Smooth muscle cell (in vitro differentiated cells): ENCODE data around the gene PER3. TPM values are rescaled to one million over a fixed set of nuclear protein-coding genes. Genes with fewer than 3 reads are reported as not detected.

Source experiments
- DNase-seq: peaks from one replicate; lab custom pipeline; 2025; ENCODE audit not compliant: unreplicated experiment; lab: John Stamatoyannopoulos, UW
- H2AFZ ChIP-seq: fragments of 200-600 bp; sonication (generic); 2 replicates; pipeline ENCODE4 v1.6.0; 2016; ENCODE audit warnings: antibody characterized with exemption, low read depth, mild to moderate bottlenecking
- H3F3A ChIP-seq: fragments of 200-600 bp; sonication (generic); 2 replicates; pipeline ENCODE4 v1.6.0; 2017; ENCODE audit warnings: antibody characterized with exemption, low read depth
- H3K27ac ChIP-seq: fragments of 200-600 bp; sonication (generic); 2 replicates; pipeline ENCODE4 v1.5.1; 2016; ENCODE audit warnings: low read depth, mild to moderate bottlenecking
- H3K27me3 ChIP-seq: fragments of 200-600 bp; sonication (generic); 2 replicates; pipeline ENCODE4 v1.6.1; 2016; ENCODE audit warnings: low read depth, mild to moderate bottlenecking
- H3K36me3 ChIP-seq: fragments of 200-600 bp; sonication (generic); 2 replicates; pipeline ENCODE4 v1.5.1; 2016; ENCODE audit warnings: low read depth
- H3K4me1 ChIP-seq: fragments of 200-600 bp; sonication (generic); 2 replicates; pipeline ENCODE4 v1.5.1; 2016; ENCODE audit warnings: low read depth
- H3K4me2 ChIP-seq: fragments of 200-600 bp; sonication (generic); 2 replicates; pipeline ENCODE4 v1.6.0; 2016; ENCODE audit warnings: mild to moderate bottlenecking
- H3K4me3 ChIP-seq: fragments of 200-600 bp; sonication (generic); 2 replicates; pipeline ENCODE4 v1.5.1; 2016; ENCODE audit warnings: mild to moderate bottlenecking
- H3K79me2 ChIP-seq: fragments of 200-600 bp; sonication (generic); 2 replicates; pipeline ENCODE4 v1.6.0; 2016; ENCODE audit warnings: low read depth, mild to moderate bottlenecking
- H3K9ac ChIP-seq: fragments of 200-600 bp; sonication (generic); 2 replicates; pipeline ENCODE4 v1.6.0; 2016; ENCODE audit warnings: low read depth
- H3K9me3 ChIP-seq: fragments of 200-600 bp; sonication (generic); replicated peaks from 2 replicates; pipeline ENCODE4 v1.5.1; 2016; ENCODE audit warnings: low read depth
- H4K20me1 ChIP-seq: fragments of 200-600 bp; sonication (generic); 2 replicates; pipeline ENCODE4 v1.6.0; 2016; ENCODE audit warnings: low read depth
- CTCF ChIP-seq: fragments of 200-600 bp; sonication (generic); IDR thresholded peaks from 2 replicates; pipeline ENCODE4 v1.5.1; 2017; ENCODE audit warnings: borderline replicate concordance, mild to moderate bottlenecking, antibody characterized with exemption; ENCODE audit not compliant: insufficient read depth, poor library complexity, severe bottlenecking
- WGBS: methylation state at CpG from one replicate; pipeline ENCODE4 v1.1.7; 2016; ENCODE audit warnings: low lambda C conversion rate; 5-methylcytosine and 5-hydroxymethylcytosine counted together
- polyA plus RNA-seq: library from polyadenylated mRNA; unstranded; fragments of >200 nt; fragmentation: Nextera tagmentation; extraction: Ambion mirVana; gene quantifications from 2 replicates; pipeline ENCODE4 v1.2.1, GENCODE V29; 2016
- total RNA-seq: library from RNA; depleted of rRNA; stranded (reverse); fragments of >200 nt; gene quantifications from 2 replicates; pipeline ENCODE4 v1.2.3, GENCODE V29; 2014

Gene PER3
- total and polyA plus RNA-seq, 2 experiments from 2014 or later: 5.9 to 13.2 TPM

- Histone ChIP-seq H3K27ac (no peak overlapping the region), H4K20me1 (no peaks in the 10 kb centered on the region), H3K27me3 (no peaks in the 10 kb centered on the region), H3K9me3 (no peaks in the 10 kb centered on the region), H3K4me3 (no peak overlapping the region), H3K9ac (no peak overlapping the region), H3K4me2 (no peak overlapping the region), H3K36me3 (no peaks in the 10 kb centered on the region), H3K79me2 (no peaks in the 10 kb centered on the region), H3F3A (no peaks in the 10 kb centered on the region), H2AFZ (no peak overlapping the region), H3K4me1 (no peaks in the 10 kb centered on the region)
- DNase-seq: no peak
- no peak for TF ChIP-seq CTCF
- WGBS: 93% methylated on average over 6 of the region's 6 CpGs
These were observed 23.8 kb upstream of the PER3 start for GRCh38 chr1:7760245-7760644.

- H3K4me3 ChIP-seq: no peak overlapping the region
- no peaks in the 10 kb centered on the region for H4K20me1 ChIP-seq
- no peaks in the 10 kb centered on the region for H3K27me3 ChIP-seq
- H3K36me3 ChIP-seq: no peaks in the 10 kb centered on the region
- no peak overlapping the region for H3K27ac ChIP-seq
- no peak for DNase-seq
- no peak overlapping the region for H2AFZ ChIP-seq
- H3K4me2 ChIP-seq: no peak overlapping the region
- WGBS: 82% methylated on average over 3 of the region's 3 CpGs
- H3K9me3 ChIP-seq: no peaks in the 10 kb centered on the region
- no peaks in the 10 kb centered on the region for H3K79me2 ChIP-seq
- H3F3A ChIP-seq: no peaks in the 10 kb centered on the region
- peaks cover 1% of the 10 kb centered on the region for H3K4me1 ChIP-seq
- TF ChIP-seq CTCF: no peak
- no peak overlapping the region for H3K9ac ChIP-seq
These were observed 23.0 kb upstream of the PER3 start for GRCh38 chr1:7761103-7761502.

GRCh38 chr1:7767176-7767575 is 16.9 kb upstream of the PER3 start:
- Histone ChIP-seq H2AFZ (no peak overlapping the region), H3K79me2 (peaks cover 7% of the 10 kb centered on the region), H3K9me3 (no peaks in the 10 kb centered on the region), H3K4me1 (peaks cover 15% of the 10 kb centered on the region), H3K4me2 (no peak overlapping the region), H3K36me3 (no peaks in the 10 kb centered on the region), H3K4me3 (no peak overlapping the region), H3K27ac (no peak overlapping the region), H3K27me3 (no peaks in the 10 kb centered on the region), H3K9ac (no peak overlapping the region), H3F3A (no peaks in the 10 kb centered on the region), H4K20me1 (peaks cover 7% of the 10 kb centered on the region)
- WGBS: 93% methylated on average over 4 of the region's 4 CpGs
- no peak for TF ChIP-seq CTCF
- DNase-seq: no peak

GRCh38 chr1:7768583-7768982 is 15.5 kb upstream of the PER3 start:
- WGBS: 75% methylated on average over 2 of the region's 2 CpGs
- TF ChIP-seq CTCF: no peak
- DNase-seq: no peak

More at GRCh38 chr1:7768583-7768982, 15.5 kb upstream of the PER3 start:
- peaks cover 20% of the 10 kb centered on the region for H3K4me1 ChIP-seq
- H2AFZ ChIP-seq: no peak overlapping the region
- peaks cover 12% of the 10 kb centered on the region for H4K20me1 ChIP-seq
- H3F3A ChIP-seq: no peaks in the 10 kb centered on the region
- H3K27ac ChIP-seq: no peak overlapping the region
- no peaks in the 10 kb centered on the region for H3K9me3 ChIP-seq
- H3K9ac ChIP-seq: no peak overlapping the region
- peaks cover 21% of the 10 kb centered on the region for H3K79me2 ChIP-seq
- H3K36me3 ChIP-seq: no peaks in the 10 kb centered on the region
- no peaks in the 10 kb centered on the region for H3K27me3 ChIP-seq
- H3K4me3 ChIP-seq: no peak overlapping the region
- no peak overlapping the region for H3K4me2 ChIP-seq
